Lower lobe of right lung (tissue), 2 donors: ENCODE data around the gene ARHGDIA. TPM values are rescaled to one million over a fixed set of nuclear protein-coding genes. Genes with fewer than 3 reads are reported as not detected.

Experiments used
- ATAC-seq, 2 donors: fragments of 200-7000 bp; cut with Tn5 transposase; one replicate each; pipeline ENCODE4 v1.9.1; 2020 to 2022; ENCODE audit warnings: mild to moderate bottlenecking in 2 of 2, moderate library complexity in 2 of 2
- DNase-seq: peaks from one replicate; pipeline ENCODE4 v3.0.0-alpha.2; 2020
- H3K27ac ChIP-seq: fragments of 200-600 bp; one replicate; pipeline ENCODE4 v1.8.0; 2022
- H3K27me3 ChIP-seq: fragments of 200-600 bp; one replicate; pipeline ENCODE4 v1.8.0; 2022; ENCODE audit warnings: low read depth
- H3K36me3 ChIP-seq: fragments of 200-600 bp; one replicate; pipeline ENCODE4 v1.8.0; 2022; ENCODE audit warnings: mild to moderate bottlenecking
- H3K4me1 ChIP-seq: fragments of 200-600 bp; one replicate; pipeline ENCODE4 v1.8.0; 2022
- H3K4me3 ChIP-seq: fragments of 200-600 bp; one replicate; pipeline ENCODE4 v1.8.0; 2022; ENCODE audit warnings: mild to moderate bottlenecking
- H3K9me3 ChIP-seq: fragments of 200-600 bp; one replicate; pipeline ENCODE4 v1.8.0; 2022
- CTCF ChIP-seq: fragments of 200-600 bp; IDR thresholded peaks from one replicate; pipeline ENCODE4 v1.8.0; 2022; ENCODE audit warnings: antibody characterized with exemption, mild to moderate bottlenecking
- intact Hi-C: fragments of 100-400 bp; cut with DNase I; formaldehyde crosslinking; loops from one replicate; pipeline ENCODE4 v1.11.0; 2022
- total RNA-seq: library from RNA; stranded (reverse); fragmentation: NEBNext Ultra II Directional; extraction: Animal tissue kit (Norgen Biotek cat#: 25700); gene quantifications from one replicate; pipeline ENCODE4 v1.2.1, GENCODE V29; 2021
- donor health status: DM: no; HTN: yes; CAD: no; lungs with severe emphysema.

ARHGDIA gene
- total RNA-seq, 1 donor from 2014 or later, result 331 TPM

DNA sequence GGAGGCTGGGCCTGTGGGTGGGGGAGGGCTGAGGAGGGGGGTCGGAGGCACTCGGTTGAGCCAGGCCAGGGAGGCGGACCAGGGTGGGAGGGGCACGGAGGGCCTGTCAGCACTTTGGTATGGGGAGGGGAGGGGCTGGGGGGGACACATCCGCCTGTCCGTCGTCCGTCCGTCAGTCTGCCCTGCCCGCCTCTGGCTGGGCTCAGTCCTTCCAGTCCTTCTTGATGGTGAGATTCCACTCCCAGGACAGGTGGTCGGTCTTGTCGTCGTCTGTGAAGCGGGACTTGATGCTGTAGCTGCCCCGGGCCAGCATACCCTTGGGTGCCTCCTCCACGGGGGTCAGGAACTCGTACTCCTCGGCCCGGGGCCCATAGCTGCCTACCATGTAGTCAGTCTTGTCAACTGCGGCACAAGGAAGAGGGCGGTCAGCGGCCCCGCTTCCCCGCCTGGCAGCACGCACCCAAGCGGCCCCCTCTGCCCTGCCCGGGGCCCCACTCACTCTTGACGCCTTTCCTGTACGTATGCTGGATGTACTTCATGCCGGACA, 2.4 kb downstream of the ARHGDIA start:
- ATAC-seq (no peak), DNase-seq (no peak)
- Histone ChIP-seq H3K27me3 (no peaks in the 10 kb centered on the region), H3K36me3 (peaks cover 59% of the 10 kb centered on the region), H3K4me3 (peak overlapping the region; percentile 72), H3K4me1 (peaks cover 68% of the 10 kb centered on the region), H3K9me3 (no peaks in the 10 kb centered on the region), H3K27ac (peak overlapping the region; percentile 97)
- TF ChIP-seq CTCF, result no peak
- intact Hi-C loops, result no loop called here

GRCh38 chr17:81867991-81868673, 3.0 kb downstream of the ARHGDIA start:
- no peaks in the 10 kb centered on the region for H3K9me3 ChIP-seq
- peak overlapping the region; percentile 97 for H3K27ac ChIP-seq
- no peaks in the 10 kb centered on the region for H3K27me3 ChIP-seq
- no peak overlapping the region for H3K4me3 ChIP-seq
- no peak for TF ChIP-seq CTCF
- DNase-seq (no peak), ATAC-seq (no peak)
- peaks cover 65% of the 10 kb centered on the region for H3K36me3 ChIP-seq
- H3K4me1 ChIP-seq, result peaks cover 72% of the 10 kb centered on the region
- intact Hi-C loops, result no loop called here

GRCh38 chr17:81867170-81867990, 3.8 kb downstream of the ARHGDIA start:
- intact Hi-C loops, result no loop called here
- TF ChIP-seq CTCF, result no peak
- Histone ChIP-seq H3K36me3 (peaks cover 71% of the 10 kb centered on the region), H3K4me1 (peaks cover 72% of the 10 kb centered on the region), H3K27ac (peak overlapping the region; percentile 65), H3K9me3 (no peaks in the 10 kb centered on the region), H3K27me3 (no peaks in the 10 kb centered on the region), H3K4me3 (no peak overlapping the region)
- ATAC-seq (no peak), DNase-seq (no peak)

GRCh38 chr17:81866440-81867169, 4.5 kb downstream of the ARHGDIA start:
- ATAC-seq, result no peak

More at GRCh38 chr17:81866440-81867169, 4.5 kb downstream of the ARHGDIA start:
- Histone ChIP-seq H3K27ac (peak overlapping the region; percentile 65), H3K9me3 (no peaks in the 10 kb centered on the region), H3K27me3 (no peaks in the 10 kb centered on the region), H3K4me1 (peaks cover 76% of the 10 kb centered on the region), H3K4me3 (no peak overlapping the region), H3K36me3 (peaks cover 71% of the 10 kb centered on the region)
- no peak for DNase-seq
- intact Hi-C loops, result no loop called here
- TF ChIP-seq CTCF, result no peak
